GM21381 (cell line): ENCODE results near the gene PTGES.

ENCODE experiments used
- ATAC-seq: cut with Tn5 transposase; IDR thresholded peaks from one replicate; pipeline ENCODE4 v1.9.1; 2021; ENCODE audit warnings: mild to moderate bottlenecking, moderate library complexity; ENCODE audit not compliant: unreplicated experiment

Gene PTGES

GRCh38 chr9:129696944-129697655 is 55.7 kb downstream of the PTGES start:
- ATAC-seq: no peak

GRCh38 chr9:129695870-129696269 is 57.0 kb downstream of the PTGES start:
- no peak for ATAC-seq

GRCh38 chr9:129694243-129694646 is 58.6 kb downstream of the PTGES start:
- ATAC-seq: no peak

- ATAC-seq: no peak
These were observed 59.1 kb downstream of the PTGES start for GRCh38 chr9:129693741-129694140.

GRCh38 chr9:129692534-129692933 is 60.3 kb downstream of the PTGES start:
- ATAC-seq: no peak
